ENCODE measurements around the gene HECW1.

HECW1 gene

DNA sequence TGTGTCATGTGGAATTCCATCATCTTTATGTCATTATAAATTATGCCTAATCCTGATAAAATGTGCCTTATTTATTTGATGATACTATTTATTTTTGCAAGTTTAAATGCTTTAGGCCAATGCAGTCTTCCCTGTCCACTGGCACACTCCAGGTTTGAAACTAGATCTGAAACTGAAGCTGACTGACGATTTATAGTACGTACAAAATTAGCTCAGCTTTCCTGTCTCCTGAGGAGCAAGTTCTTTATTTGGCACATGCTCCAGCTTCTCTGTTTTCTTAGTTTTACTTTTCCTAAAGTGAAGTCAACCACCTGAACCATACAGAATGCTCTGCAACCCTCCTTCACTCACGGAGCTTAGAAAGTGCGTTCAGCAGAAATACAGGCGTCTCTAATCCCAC, 164.1 kb downstream of the HECW1 start:
- DNase-seq, result no peak

DNA sequence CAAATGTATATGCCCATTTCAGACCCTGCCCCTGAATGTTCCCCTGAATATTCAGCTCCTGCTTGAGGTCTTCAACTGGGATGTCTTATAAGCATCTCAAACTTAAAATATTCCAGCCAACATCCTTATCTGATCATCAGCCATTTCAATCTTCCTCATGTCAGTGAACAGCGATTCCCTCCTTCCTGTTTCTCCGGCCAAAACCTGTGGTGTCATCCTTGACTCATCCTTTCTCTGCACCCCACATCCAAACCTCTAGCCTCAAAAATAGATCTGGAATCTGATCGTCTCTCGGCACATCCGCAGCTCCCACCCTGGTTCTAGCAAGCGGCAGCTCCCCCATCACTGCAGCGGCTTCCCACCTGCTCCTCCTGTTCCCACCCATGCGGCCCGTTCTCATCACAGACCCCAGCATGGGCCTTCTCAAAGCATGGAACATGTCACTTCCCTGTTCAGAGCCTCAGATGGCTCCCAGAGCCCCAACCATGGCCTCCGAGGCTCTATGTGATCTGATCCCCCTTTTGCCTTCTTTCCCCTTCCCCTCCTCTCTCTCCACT, 165.7 kb downstream of the HECW1 start:
- DNase-seq, result no peak

DNA sequence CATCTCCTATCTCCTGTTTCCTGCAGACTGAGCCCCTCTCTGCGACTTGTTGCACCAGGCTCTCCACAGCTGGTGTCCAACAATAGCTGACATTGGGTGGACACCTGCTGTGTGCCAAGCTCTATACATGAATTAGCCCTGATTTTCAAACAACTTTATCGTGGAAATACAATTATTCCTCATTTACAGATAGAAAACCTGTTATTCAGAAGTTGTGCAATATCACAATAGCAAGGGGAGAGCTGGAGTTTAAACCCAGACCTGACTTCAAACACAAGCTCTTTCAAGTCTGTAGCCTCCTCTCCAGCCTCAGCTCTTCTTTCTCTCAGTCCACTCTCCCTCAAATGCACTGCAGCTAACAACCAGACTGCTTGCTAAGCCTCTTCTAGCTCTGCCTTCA, 168.8 kb downstream of the HECW1 start:
- no peak for DNase-seq

- DNase-seq, result no peak
Measured at GRCh38 chr7:43283706-43284105, 171.3 kb downstream of the HECW1 start.

DNA sequence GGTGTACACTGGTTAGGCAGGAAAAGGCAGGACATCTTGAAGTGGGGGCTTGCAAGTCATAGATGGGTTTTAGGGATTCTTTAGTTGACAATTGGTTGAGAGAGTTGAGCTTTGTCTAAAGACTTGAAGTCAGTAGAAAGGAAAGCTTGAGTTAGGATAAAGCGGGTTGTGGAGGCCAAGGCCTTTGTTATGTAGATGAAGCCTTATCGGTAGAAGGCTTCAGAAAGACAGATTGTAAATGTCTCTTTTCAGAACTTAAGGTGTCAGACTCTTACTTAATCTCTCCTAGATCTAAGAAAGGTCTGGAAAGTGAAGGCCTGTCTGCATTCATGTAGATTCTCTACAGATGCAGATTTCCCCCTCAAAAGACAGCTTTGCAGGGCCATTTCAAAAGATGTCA, 177.4 kb downstream of the HECW1 start:
- DNase-seq, result no peak

GRCh38 chr7:43290978-43291377, 178.5 kb downstream of the HECW1 start:
- DNase-seq, result no peak

GRCh38 chr7:43291789-43292188, 179.3 kb downstream of the HECW1 start:
- no peak for DNase-seq

DNA sequence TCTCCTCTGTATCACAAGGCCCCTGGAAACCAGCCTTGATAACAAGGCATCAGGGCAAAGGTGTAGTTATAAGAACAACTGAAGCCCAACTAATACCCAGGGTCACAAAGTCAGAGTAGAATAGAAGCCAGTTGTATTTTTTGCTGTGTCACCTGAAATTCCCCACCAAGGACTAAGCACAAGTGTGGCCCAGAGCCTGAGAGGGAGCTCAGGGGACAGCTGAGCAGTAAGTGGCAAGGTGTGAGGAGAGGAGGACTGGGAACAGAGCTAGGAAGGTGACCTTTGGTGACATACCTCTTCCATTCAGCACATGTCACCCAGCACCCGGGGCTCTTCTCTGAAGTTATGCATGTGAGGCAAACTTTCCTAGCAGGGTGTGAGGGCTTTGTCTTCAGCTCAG, 179.9 kb downstream of the HECW1 start:
- no peak for DNase-seq

DNA sequence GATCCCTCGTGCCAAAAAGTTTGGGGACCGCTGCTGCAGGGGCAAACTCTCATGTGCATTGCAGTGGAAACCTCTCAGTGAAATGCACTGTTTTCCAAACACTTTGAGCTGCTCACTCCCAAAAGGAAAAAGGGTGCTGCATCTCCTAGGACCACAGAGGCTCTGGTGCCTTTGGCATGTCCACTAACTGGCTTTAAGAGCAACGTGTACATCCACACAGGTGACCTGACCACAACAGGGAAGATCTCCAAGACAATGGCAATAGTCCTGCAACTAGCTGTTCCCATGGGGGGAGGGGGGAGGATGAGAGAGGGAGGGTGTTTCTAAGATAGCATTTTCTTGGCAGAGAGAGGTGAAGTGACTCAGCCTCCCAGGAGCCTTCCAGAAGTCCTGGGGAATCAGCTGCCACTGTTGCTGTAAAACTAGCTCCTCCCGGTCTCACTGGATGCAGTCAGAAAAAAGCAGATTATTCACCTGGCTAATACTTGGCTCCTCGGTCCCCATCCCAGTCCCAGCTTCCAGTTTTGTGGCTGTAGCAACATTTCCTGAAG, 181.7 kb downstream of the HECW1 start:
- no peak for DNase-seq

DNA sequence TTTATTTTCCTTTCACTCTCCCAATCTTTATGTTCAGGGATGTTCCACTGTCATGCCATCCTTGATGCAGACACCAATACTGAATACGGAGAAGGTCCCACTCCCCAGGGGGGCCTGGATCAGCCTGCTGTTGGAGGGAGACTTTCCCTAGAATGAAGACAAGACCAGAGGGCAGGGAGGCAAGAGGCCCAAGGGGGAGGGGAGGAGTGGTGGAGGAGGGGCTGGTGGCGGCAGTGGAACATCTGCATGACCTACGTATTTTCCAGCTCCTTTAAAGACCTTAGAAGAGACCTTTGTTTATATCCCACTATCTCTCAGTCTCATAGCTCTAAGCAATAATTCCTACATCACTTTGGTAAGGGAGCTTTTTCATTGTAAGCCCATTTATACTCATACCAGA, 183.0 kb downstream of the HECW1 start:
- no peak for DNase-seq

DNA sequence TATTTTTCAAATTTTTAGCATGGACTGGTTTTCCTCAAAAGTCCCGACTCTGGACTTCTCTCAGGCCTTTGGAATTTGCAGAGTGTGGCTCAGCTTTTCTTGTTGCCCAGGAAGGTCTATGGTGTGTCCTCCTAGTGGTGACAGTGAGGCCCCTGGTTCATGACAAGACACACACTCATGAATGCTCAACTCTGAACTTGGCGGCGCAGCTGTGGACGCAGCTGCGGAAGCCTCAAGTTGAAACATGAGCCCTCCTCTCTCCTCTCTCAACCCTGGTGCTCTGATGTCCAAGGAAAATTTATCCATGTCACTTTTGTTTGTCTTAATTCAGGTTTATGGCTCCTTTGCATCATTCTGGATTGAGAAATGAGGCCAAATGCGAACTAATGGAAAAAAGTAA, 183.9 kb downstream of the HECW1 start:
- DNase-seq, result no peak

GRCh38 chr7:43298617-43299016, 186.2 kb downstream of the HECW1 start:
- no peak for DNase-seq

DNA sequence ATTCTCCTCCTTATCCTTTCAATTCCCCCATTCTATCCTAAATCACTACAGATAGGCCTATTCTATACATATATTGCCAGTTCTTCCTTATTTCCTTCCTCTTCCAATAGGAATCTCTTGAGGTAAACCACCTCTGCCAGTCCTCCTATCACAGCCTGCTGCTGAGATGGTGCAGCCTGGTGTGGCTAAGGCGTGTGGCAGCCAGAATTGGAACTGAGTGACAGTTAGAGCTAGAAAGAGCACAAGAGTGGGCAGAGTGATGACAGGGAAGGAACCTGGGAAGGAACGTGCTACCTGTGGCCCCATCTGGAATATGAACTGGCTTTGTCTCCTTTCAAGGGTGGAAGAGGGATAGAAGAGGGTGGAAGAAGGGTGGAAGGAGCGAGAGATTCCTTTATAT, 187.7 kb downstream of the HECW1 start:
- DNase-seq, result no peak

DNA sequence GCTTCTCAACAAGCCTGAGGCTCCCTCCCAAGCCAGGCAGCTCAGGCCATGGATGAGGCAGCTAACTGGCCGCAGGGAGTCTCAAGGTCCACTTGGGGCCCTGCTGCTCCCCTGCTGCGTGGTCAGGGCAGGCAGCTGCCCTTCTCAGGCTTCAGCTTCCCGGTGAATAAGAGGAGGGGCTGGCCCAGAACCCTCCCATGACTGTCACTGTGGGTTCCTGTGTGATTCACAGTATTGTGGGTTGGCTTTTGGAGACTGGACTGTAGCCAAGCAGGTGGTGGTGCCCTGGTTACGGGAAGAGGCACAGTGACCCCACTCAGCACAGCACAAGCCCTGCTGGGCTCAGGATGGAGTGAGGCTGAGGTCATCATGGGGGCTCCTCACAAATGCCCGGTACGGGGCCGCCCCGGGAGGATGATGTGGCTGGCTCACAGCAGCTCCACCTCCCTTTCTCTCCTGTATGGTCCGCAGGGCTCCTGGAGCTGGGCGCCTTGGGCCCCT, 189.8 kb downstream of the HECW1 start:
- no peak for DNase-seq

- DNase-seq, result no peak
Measured at GRCh38 chr7:43302773-43303460, 190.5 kb downstream of the HECW1 start.

- DNase-seq, result no peak
Measured at GRCh38 chr7:43303740-43304241, 191.3 kb downstream of the HECW1 start.

DNA sequence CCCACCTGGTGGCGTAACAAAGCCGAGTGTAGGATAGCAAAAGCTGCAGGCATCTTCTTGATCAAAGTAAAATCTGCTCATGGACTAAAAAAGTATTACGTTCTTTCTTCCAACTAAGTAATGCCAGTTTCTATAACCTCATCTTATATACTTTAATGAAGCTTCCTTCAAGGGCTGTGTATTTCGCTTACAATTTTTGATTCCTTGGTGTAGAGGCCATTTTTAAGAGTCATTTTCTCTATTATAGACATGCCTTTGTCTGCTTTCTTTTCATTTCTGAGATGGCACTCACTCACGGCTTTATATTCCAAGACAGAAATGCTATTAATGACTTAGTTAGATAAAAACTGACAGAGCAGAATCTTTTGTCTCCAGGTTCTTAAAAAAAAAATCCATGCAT, 194.0 kb downstream of the HECW1 start:
- no peak for DNase-seq

- DNase-seq, result no peak
Measured at GRCh38 chr7:43307522-43307921, 195.1 kb downstream of the HECW1 start.

DNA sequence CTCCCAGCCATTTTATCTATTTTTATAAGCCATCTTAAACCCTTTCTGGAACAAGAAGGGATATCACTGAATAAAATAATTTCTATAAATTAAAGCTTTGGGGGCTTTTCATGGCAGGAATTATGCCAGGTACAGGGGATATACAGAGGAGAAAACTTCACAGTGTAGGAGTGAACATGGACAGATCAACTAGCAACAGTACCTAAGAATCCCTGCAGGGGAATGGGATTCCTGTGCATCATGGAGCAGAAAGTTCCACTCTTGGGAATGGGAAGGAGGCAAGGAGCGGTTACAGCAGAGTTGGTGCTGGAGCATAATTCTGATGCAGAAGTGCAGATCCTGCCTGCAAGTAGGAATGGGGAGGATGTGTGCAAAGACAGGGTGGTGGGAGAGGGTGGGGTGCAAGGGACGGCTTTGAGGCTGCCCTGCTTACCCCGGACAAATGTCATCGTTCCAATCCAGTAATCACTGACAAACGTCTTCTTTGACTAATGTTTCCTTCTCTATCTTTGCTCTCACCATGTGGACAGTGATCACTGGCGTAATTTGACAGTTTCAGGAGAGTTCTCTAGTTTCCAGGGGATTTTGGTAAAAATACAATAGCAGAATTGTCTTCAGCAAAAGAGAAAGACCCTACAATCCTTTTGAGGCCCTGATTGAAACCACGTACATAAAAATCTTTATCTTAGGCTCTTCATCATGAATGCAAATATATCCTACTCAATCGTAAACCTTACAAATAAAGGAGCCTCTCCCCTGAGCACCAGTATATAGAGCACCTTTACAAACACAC, 196.7 kb downstream of the HECW1 start:
- no peak for DNase-seq

DNA sequence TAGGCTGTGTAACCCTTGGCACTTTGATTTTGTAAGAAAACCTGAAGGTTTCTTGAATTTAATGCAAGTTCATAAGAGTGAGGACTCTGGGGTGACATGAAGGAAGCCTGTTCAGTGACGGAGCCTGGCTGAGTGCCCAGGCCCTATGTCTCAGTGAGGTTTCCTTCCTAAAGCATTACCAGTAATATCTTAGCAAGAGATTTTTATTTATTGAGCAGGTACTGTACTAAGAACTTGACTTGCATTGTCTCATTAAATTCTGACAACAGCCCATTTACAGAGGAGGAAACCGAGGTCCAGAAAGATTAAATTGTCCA, 197.2 kb downstream of the HECW1 start:
- no peak for DNase-seq

DNA sequence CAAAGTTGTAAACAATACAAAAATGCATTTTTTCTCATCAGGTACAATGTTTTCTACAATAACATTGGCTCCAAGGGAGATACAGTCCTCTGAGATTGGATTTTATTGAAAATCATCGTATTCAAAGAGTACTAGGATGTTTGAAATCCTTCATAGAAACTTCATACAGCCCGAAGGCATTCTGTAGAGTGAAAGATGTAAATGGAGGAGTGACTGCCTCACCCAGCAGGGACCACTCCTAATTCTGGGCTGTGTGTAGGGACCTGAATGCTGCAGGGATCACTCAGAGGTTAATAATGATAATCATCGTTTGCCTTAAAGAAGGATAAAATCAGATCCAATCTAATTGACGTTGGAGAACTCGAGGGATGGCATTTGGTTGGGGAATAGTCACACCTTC, 198.6 kb downstream of the HECW1 start:
- no peak for DNase-seq

DNA sequence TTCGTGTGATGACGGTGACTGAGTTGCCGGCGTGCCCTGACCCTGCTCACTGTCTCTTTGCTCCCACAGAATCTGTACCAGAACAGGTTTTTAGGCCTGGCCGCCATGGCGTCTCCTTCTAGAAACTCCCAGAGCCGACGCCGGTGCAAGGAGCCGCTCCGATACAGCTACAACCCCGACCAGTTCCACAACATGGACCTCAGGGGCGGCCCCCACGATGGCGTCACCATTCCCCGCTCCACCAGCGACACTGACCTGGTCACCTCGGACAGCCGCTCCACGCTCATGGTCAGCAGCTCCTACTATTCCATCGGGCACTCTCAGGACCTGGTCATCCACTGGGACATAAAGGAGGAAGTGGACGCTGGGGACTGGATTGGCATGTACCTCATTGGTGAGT, 199.2 kb downstream of the HECW1 start:
- DNase-seq, result no peak

DNA sequence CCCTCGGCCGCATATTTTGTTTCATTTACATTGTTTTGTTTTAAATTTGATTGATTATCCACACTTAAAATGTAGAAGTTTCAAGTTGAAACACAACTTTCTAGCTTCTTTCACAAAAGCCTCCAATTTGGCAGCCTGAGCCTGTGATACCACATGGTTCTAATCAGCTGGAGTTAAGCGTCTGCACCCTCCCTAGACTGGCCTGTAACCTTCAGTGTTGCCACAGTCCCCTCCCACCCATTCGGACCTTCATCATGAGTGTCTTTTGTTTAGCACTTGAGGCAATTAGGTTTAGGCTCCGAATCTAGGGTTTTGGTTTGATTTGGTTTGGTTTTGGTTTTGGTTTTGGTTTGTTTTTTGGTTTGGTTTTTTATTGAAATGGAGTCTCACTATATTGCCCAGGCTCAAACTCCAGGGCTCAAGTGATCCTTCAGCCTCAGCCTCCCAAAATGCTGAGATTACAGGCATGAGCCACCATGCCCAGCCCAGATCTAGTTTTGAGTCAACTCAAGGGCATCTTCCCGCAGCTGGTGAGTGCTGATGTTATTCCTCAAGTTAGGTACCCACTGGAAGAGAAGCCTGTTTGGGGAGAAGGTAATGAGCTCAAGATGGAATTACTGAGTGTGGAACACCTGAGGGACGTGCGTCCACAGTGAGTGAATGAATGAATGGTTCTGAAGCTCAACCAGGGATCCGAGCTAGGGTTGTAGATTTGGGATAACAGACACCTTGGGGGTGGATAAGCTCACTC, 201.4 kb downstream of the HECW1 start:
- no peak for DNase-seq
